GM21390 (cell line): ENCODE data around the gene COL6A2.

Experiments
- ATAC-seq: cut with Tn5 transposase; IDR thresholded peaks from one replicate; pipeline ENCODE4 v1.9.1; 2021; ENCODE audit not compliant: unreplicated experiment

The COL6A2 gene

DNA sequence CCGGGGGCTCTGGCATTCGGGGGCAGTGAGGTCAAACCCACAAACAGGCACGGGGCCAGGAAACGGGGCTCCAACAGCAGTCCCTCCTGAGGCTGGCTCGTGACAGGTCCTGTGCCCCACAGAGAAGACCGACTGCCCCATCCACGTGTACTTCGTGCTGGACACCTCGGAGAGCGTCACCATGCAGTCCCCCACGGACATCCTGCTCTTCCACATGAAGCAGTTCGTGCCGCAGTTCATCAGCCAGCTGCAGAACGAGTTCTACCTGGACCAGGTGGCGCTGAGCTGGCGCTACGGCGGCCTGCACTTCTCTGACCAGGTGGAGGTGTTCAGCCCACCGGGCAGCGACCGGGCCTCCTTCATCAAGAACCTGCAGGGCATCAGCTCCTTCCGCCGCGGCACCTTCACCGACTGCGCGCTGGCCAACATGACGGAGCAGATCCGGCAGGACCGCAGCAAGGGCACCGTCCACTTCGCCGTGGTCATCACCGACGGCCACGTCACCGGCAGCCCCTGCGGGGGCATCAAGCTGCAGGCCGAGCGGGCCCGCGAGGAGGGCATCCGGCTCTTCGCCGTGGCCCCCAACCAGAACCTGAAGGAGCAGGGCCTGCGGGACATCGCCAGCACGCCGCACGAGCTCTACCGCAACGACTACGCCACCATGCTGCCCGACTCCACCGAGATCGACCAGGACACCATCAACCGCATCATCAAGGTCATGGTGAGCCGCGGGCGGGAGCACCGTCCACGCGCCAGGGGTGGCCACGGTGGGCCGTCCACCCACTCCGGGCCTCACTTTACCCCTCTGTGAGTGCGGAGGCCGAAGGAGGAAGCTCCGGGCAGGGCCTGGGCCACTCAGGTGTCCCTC, 14.2 kb downstream of the COL6A2 start:
- ATAC-seq, result no peak

GRCh38 chr21:46112725-46113215, 14.9 kb downstream of the COL6A2 start:
- no peak for ATAC-seq

DNA sequence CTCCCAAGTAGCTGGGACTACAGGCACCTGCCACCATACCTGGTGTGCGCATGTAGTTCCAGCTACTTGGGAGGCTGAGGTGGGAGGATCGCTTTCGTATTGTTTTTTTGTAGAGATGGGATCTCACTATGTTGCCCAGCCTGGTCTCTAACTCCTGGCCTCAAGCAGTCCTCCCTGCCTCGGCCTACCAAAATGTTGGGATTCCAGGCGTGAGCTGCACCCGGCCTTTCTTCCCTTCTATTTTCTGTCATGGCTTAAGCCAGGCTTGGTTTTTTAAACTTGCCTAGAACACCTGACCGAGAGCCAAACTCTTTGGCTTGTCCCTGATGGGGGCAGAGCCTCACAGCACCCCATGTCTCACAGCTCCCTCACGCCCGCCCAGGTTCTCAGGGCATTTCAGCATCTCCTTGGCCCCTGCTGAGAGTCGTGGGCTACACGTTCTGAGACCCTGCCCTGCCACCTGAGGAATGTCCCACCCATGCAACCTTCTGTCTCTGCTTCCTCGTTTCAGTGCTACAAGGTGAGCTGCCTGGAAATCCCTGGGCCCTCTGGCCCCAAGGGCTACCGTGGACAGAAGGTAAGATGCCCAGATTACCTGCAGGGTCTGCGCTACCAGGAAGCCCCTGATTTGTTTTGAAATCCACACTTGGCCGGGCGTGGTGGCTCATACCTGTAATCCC, 15.7 kb downstream of the COL6A2 start:
- no peak for ATAC-seq

DNA sequence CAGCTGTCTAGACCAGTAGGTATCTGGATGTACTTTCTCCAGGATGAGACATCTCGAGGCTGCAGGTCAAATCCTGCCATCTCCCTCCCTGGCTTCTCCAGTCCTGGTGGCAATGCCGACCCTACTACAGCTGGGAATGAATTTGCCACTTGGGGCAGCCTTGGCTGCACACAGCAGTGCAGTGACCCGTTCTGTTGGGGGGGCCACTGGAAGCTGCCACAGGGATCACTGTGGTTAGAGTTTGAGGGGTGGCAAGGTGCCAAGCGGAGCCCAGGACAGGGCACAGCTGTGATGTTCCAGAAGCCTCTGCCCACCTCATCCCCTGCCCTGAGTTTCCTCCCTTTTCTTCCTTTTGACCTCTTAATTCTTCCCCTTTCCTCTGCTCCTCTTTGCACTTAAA, 17.1 kb downstream of the COL6A2 start:
- no peak for ATAC-seq

DNA sequence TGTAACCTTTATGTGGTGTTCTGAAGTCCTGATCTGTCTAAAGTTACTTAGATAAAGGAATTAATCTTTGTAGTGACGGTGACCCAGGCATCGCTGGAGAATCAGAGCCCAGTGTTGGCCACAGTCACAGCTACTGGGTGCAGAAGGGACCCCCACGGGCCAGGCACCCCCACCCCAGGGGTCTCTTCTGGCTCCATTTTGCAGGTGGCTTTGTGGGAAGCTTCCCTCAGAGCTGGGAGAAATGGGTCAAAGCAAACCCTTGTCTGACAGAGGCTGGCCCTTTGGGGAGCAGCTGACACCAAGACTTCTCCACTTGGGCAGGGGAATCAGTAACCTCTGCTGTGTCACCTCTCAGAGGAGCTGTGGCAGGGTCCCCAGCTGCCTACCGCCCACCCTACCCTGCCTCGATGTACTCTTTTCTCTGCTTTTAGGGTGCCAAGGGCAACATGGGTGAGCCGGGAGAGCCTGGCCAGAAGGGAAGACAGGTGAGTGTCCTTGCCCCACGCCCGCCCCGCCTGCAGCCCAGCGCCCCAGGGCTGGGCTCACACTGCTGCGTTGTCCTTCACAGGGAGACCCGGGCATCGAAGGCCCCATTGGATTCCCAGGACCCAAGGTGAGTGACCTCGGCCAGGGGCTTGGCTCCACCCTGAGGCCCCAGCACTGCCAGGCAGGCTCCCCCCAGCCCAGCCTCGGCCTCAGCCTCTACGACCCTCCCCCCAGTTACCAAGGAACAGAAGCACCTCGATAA, 17.7 kb downstream of the COL6A2 start:
- no peak for ATAC-seq

DNA sequence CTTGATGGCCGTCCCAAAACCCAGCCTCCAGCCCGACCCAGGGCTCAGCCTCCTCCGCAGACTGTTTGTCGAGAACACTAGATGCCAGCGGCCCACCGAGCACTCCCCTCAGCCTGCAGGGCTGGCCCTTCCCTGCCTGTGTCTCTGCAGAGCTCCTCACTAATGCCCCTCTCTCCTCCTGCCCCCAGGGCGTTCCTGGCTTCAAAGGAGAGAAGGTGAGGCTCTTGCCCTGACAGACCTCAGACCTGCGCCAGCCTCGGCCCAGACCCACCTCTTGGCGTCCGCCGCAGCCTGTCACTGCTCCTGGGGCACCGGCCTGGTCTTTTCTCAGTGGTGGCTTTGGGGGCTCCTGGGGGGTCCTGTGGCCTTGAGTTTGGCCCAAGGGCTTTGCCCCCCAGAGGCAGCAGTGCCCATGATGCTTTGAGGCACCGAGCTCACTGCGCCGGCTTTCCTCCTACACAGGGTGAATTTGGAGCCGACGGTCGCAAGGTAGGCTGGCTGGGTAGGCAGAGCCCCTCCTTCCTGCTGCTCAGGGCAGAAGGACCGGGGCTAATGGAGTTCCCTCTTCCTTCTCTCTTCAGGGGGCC, 18.4 kb downstream of the COL6A2 start:
- ATAC-seq, result no peak

GRCh38 chr21:46116776-46117585, 19.1 kb downstream of the COL6A2 start:
- no peak for ATAC-seq

DNA sequence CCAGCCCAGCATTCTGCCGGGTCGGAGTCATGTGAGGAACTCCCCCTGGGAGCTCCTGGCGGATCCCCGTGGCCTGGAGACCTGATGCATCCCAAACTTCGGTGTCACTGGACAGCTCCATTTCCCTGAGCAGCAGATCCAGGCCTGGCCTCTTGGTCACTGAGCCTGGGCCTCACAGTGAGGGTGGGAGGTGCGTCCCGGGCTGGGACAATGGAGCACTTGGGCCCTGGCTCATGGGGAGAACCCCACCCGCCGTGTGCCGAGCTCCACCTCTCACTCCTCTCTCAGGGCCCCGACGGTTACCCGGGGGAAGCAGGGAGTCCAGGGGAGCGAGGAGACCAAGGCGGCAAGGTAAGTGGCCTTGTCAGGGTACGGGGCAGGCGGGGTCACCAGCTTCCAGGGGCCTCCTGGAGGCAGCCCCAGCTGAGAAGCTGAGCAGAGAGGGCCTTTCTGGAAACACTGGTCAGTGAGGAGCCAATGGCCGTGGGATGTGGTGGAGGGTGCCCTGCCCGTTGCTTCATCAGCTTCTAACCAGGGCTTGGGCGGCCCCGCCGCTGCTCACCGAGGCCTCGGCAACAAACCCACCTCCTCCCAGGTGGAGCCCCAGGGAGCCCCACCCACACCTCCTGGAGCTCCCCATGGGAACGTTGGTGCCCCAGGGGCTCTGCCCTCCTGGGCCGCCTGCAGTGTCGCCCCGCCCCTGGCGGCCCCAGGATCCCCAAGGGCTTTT, 19.8 kb downstream of the COL6A2 start:
- no peak for ATAC-seq

DNA sequence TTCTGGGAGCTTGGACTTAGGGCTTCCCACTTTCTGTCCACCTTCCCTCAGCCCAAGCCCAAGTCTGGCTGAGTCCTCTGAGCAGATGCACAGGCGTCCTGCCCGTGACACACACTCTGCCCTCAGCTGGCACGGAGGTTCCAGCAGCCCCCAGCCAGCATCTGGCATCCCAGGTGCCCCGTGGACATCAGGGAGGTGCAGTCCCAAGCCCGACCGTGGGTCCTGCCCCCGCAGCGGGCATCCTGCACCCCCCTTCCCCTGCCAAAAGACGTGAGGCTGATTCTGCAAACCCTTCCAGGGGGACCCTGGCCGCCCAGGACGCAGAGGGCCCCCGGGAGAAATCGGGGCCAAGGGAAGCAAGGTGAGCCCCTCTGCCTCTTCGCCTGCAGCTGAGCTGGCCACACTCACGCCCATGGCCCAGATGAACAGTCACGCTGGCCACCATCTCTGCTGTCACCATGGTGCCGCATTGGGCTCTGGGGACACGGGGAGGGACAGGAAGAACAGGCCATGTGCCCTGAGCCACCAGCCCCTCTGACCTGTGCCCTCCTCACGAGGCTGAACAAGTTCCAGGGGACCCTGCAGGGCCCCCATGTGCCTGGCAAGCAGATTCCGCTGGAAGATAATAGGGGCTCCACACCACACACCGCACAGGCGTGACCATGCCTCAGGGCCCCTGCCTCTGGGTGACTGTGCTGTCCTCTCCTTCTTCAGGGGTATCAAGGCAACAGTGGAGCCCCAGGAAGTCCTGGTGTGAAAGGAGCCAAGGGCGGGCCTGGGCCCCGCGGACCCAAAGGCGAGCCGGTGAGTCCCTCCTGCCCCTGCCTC, 20.6 kb downstream of the COL6A2 start:
- ATAC-seq, result no peak

GRCh38 chr21:46119144-46119636, 21.3 kb downstream of the COL6A2 start:
- ATAC-seq, result no peak

- ATAC-seq, result no peak
These were observed 21.8 kb downstream of the COL6A2 start for GRCh38 chr21:46119637-46120271.

DNA sequence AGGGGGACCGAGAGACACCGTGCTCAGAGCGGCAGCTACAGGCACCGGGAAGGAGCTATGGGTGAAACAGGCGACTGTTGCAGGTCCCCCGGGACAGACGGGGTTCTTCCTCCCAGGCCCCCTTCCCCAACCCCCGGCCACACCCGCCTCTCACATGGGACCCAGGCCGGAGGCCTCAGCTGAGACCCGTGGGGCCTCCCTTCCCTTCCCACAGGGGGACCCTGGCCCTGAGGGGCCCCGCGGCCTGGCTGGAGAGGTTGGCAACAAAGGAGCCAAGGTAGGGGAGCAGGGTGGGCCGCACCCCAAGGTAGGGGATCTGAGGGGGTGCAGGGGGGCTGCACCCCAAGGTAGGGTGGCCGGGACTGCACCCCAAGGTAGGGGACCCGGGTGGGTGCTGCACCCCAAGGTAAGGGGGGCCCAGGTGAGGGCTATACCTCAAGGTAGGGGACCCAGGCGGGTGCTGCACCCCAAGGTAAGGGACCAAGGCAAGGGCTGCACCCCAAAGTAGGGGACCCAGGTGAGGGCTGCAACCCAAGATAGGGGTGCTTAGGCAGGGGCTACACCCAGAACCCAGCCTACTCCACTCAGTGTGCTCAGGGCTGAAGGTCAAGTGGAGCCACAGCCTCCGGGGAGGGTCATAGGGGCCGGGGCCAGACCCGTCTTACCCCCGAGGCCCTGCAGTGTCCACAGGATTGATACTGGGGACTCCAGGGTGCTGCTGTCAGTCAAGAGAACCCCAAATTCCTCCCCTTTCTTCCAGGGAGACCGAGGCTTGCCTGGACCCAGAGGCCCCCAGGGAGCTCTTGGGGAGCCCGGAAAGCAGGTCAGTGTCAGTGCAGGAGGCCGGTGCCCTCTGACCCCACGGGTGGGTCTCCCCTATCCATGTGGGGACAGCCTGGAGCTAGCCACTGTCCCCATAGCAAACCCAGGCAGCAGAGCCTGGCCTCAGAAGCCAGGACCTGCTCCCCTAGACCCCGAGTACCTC, 22.7 kb downstream of the COL6A2 start:
- no peak for ATAC-seq

DNA sequence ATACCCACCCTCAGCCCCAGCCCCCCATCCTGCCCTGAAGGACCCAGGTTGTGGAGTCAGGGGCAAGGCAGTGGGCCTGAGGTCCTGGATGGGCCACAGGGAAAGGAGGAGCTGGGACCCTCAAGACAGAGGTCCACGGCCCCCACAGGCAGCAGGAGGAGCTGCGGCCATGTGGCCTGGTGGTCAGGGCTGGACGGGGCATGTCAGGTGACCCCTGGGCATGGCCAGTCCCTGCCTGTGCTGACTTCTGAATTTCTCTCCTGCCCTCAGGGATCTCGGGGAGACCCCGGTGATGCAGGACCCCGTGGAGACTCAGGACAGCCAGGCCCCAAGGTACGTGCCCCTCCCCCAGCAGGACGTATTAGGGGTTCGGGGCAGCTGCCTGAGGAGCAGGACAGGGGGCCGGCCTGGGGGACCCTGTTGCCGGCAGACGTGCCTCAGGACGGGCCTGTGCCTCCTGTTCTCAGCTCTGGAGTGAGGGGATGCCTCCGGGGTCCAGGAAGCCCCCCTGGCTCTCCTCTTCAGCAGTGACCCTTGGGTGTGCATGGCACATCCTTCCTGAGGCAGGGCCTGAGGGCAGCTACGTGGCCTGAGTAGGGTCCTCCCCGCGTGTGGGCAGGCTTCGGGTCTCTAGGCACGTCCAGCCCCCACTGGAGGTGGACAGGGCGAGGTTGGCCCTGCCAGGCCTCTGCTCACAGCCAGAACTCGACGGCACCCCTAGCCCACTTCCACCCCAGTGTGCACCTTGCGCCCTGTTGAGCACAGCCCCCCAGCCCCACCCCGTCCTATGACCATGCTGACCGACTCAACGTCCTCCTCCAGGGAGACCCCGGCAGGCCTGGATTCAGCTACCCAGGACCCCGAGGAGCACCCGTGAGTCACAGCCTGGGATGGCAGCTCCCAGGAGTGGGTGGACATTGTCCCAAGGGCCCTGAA, 23.6 kb downstream of the COL6A2 start:
- no peak for ATAC-seq

DNA sequence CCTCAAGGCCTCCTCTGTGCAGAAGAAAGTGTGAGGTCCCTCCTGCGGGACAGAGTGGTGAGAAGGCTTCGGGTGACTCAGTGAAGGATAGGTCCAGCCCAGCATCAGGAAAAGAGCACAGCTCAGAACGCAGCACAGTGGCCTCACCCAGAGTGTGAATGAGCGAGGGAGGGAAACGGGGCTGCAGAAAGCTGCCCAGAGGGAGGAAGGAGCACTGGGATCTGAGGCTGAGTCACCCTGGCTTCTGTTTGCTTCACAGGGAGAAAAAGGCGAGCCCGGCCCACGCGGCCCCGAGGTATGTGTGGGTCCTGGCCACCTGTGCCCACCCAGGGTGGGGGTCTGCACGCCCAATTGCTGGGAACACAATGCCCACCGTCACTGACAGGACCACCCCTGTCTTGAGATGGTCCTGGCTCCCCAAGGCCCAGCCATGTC, 24.3 kb downstream of the COL6A2 start:
- ATAC-seq, result no peak

- ATAC-seq, result no peak
These were observed 25.1 kb downstream of the COL6A2 start for GRCh38 chr21:46122758-46123683.
